ENCODE results near the gene MTMR6. TPM values are rescaled to one million over a fixed set of nuclear protein-coding genes. Genes with fewer than 3 reads are reported as not detected.

MTMR6 gene
- polyA plus RNA-seq, 10 donors, result 9.8 to 13.7 (median 12.4) TPM

- no peak for DNase-seq
Observed at GRCh38 chr13:25281193-25281934, 5.9 kb downstream of the MTMR6 start.

GRCh38 chr13:25280396-25280795 is 6.9 kb downstream of the MTMR6 start:
- no peak for DNase-seq

GRCh38 chr13:25276748-25277147 is 10.5 kb downstream of the MTMR6 start:
- peak in 1 of 3 donors; percentile 3 for DNase-seq

- no peak for DNase-seq
Observed at GRCh38 chr13:25268561-25268960, 18.7 kb downstream of the MTMR6 start.

GRCh38 chr13:25267715-25268114 is 19.6 kb downstream of the MTMR6 start:
- no peak for DNase-seq

- no peak for DNase-seq
Observed at GRCh38 chr13:25266706-25267105, 20.6 kb downstream of the MTMR6 start.

GRCh38 chr13:25262261-25262660 is 25.0 kb downstream of the MTMR6 start:
- DNase-seq, result no peak

- DNase-seq, result no peak
Observed at GRCh38 chr13:25253702-25254101, 33.6 kb downstream of the MTMR6 start.

GRCh38 chr13:25252752-25253151 is 34.5 kb downstream of the MTMR6 start:
- no peak for DNase-seq

- no peak for DNase-seq
Observed at GRCh38 chr13:25252225-25252624, 35.1 kb downstream of the MTMR6 start.

- DNase-seq, result peak; percentile 14 to 39 (median 16)
Observed at GRCh38 chr13:25249001-25249543, 38.2 kb downstream of the MTMR6 start.

- no peak for DNase-seq
Observed at GRCh38 chr13:25248071-25248470, 39.2 kb downstream of the MTMR6 start.

GRCh38 chr13:25247360-25247759 is 39.9 kb downstream of the MTMR6 start:
- no peak for DNase-seq

GRCh38 chr13:25244123-25244522 is 43.2 kb downstream of the MTMR6 start:
- no peak for DNase-seq

GRCh38 chr13:25242956-25243355 is 44.3 kb downstream of the MTMR6 start:
- DNase-seq, result no peak

GRCh38 chr13:25241007-25241406 is 46.3 kb downstream of the MTMR6 start:
- no peak for DNase-seq

GRCh38 chr13:25237083-25237482 is 50.2 kb downstream of the MTMR6 start:
- no peak for DNase-seq

GRCh38 chr13:25233861-25234260 is 53.4 kb downstream of the MTMR6 start:
- no peak for DNase-seq

- peak in 1 of 3 donors; percentile 27 for DNase-seq
Observed at GRCh38 chr13:25232937-25233515, 54.3 kb downstream of the MTMR6 start.

GRCh38 chr13:25231517-25231916 is 55.8 kb downstream of the MTMR6 start:
- no peak for DNase-seq

- no peak for DNase-seq
Observed at GRCh38 chr13:25227690-25228089, 59.6 kb downstream of the MTMR6 start.

- no peak for DNase-seq
Observed at GRCh38 chr13:25225970-25226369, 61.3 kb downstream of the MTMR6 start.

- DNase-seq, result no peak
Observed at GRCh38 chr13:25224151-25224550, 63.1 kb downstream of the MTMR6 start.
